ENCODE data around the gene NPIPA3.
"Not testable (repeated sequence)": the region's sequence is repeated elsewhere in the genome, so short reads cannot be mapped to it uniquely, and the experiment has no call there.

Gene NPIPA3

DNA sequence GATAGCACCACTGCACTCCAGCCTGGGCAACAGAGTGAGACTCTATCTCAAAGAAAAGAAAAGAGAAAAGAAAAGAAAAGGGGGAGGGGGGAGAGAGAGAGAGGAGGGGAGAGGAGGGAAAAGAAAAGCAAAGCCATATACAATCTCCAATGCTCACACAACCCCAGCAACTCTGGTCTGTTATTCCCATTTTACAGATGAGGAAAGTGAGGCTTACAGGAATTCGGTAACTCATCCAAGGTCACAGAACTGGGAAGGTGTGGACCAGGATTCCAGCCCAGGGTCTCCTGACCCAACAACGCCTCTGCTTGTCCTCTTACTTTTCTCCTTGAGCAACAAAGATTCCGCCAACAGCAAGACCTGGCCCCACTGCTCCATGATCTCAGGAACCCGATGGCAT, 22.1 kb upstream of the NPIPA3 start:
- no peak for TF ChIP-seq EZH2phosphoT487 (IDR thresholded peaks at IDR 0.05; ENCODE audit: borderline replicate concordance)
- TF ChIP-seq, protein P1, sequence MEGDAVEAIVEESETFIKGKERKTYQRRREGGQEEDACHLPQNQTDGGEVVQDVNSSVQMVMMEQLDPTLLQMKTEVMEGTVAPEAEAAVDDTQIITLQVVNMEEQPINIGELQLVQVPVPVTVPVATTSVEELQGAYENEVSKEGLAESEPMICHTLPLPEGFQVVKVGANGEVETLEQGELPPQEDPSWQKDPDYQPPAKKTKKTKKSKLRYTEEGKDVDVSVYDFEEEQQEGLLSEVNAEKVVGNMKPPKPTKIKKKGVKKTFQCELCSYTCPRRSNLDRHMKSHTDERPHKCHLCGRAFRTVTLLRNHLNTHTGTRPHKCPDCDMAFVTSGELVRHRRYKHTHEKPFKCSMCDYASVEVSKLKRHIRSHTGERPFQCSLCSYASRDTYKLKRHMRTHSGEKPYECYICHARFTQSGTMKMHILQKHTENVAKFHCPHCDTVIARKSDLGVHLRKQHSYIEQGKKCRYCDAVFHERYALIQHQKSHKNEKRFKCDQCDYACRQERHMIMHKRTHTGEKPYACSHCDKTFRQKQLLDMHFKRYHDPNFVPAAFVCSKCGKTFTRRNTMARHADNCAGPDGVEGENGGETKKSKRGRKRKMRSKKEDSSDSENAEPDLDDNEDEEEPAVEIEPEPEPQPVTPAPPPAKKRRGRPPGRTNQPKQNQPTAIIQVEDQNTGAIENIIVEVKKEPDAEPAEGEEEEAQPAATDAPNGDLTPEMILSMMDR (conservative IDR thresholded peaks at IDR 0.05; ENCODE audit: low read length), result no peak
- Histone ChIP-seq H3K4me1 (ENCODE audit: insufficient read depth, low read length, poor library complexity, severe bottlenecking) (no peaks in the 10 kb centered on the region), H3K9me3 (ENCODE audit: insufficient read depth, low read depth, low read length) (no peaks in the 10 kb centered on the region), H3F3A (ENCODE audit: low read depth) (no peaks in the 10 kb centered on the region), H3K4me3 (ENCODE audit: low read length, poor library complexity, severe bottlenecking) (no peak overlapping the region), H3K4me2 (ENCODE audit: low read depth, low read length, poor library complexity, severe bottlenecking) (no peak overlapping the region), H3K27me3 (ENCODE audit: insufficient read depth, low read length, poor library complexity, severe bottlenecking) (no peaks in the 10 kb centered on the region), H3K9ac (ENCODE audit: low read depth, low read length, poor library complexity, severe bottlenecking) (no peak overlapping the region), H3K36me3 (ENCODE audit: insufficient read depth, low read length) (no peaks in the 10 kb centered on the region), H3K79me2 (ENCODE audit: insufficient read depth, low read length) (no peaks in the 10 kb centered on the region), H4K20me1 (ENCODE audit: insufficient read depth, low read length, poor library complexity, severe bottlenecking) (no peaks in the 10 kb centered on the region), H3K9me2 (replicated peaks; ENCODE audit: low read depth, low read length) (no peaks in the 10 kb centered on the region), H2AFZ (ENCODE audit: low read length) (no peak overlapping the region)

DNA sequence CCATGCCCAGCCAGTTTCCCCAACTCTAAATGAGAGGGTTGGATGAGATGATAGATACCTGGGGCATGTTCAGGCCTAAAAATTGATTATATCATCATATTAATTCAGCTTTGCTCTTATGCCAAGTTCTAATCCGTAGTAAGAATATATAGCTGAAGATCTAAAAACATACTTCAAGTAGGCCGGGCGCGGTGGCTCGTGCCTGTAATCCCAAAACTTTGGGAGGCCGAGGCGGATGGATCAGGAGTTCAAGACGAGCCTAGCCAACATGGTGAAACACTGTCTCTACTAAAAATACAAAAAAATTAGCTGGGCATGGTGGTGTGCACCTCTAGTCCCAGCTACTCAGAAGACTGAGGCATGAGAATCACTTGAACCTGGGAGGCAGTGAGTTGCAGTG, 21.1 kb upstream of the NPIPA3 start:
- no peaks in the 10 kb centered on the region for H3K36me3 ChIP-seq (ENCODE audit: insufficient read depth, low read length)
- no peak overlapping the region for H2AFZ ChIP-seq (ENCODE audit: low read length)
- TF ChIP-seq EZH2phosphoT487 (IDR thresholded peaks at IDR 0.05; ENCODE audit: borderline replicate concordance), result no peak
- TF ChIP-seq, protein P1 (conservative IDR thresholded peaks at IDR 0.05; ENCODE audit: low read length), result no peak
- no peaks in the 10 kb centered on the region for H4K20me1 ChIP-seq (ENCODE audit: insufficient read depth, low read length, poor library complexity, severe bottlenecking)
- H3K79me2 ChIP-seq (ENCODE audit: insufficient read depth, low read length), result no peaks in the 10 kb centered on the region
- H3K4me2 ChIP-seq (ENCODE audit: low read depth, low read length, poor library complexity, severe bottlenecking), result no peak overlapping the region
- no peaks in the 10 kb centered on the region for H3K27me3 ChIP-seq (ENCODE audit: insufficient read depth, low read length, poor library complexity, severe bottlenecking)
- no peaks in the 10 kb centered on the region for H3F3A ChIP-seq (ENCODE audit: low read depth)
- H3K4me1 ChIP-seq (ENCODE audit: insufficient read depth, low read length, poor library complexity, severe bottlenecking), result no peaks in the 10 kb centered on the region
- H3K9me3 ChIP-seq (ENCODE audit: insufficient read depth, low read depth, low read length), result no peaks in the 10 kb centered on the region
- H3K9ac ChIP-seq (ENCODE audit: low read depth, low read length, poor library complexity, severe bottlenecking), result no peak overlapping the region
- H3K4me3 ChIP-seq (ENCODE audit: low read length, poor library complexity, severe bottlenecking), result no peak overlapping the region
- no peaks in the 10 kb centered on the region for H3K9me2 ChIP-seq (replicated peaks; ENCODE audit: low read depth, low read length)

DNA sequence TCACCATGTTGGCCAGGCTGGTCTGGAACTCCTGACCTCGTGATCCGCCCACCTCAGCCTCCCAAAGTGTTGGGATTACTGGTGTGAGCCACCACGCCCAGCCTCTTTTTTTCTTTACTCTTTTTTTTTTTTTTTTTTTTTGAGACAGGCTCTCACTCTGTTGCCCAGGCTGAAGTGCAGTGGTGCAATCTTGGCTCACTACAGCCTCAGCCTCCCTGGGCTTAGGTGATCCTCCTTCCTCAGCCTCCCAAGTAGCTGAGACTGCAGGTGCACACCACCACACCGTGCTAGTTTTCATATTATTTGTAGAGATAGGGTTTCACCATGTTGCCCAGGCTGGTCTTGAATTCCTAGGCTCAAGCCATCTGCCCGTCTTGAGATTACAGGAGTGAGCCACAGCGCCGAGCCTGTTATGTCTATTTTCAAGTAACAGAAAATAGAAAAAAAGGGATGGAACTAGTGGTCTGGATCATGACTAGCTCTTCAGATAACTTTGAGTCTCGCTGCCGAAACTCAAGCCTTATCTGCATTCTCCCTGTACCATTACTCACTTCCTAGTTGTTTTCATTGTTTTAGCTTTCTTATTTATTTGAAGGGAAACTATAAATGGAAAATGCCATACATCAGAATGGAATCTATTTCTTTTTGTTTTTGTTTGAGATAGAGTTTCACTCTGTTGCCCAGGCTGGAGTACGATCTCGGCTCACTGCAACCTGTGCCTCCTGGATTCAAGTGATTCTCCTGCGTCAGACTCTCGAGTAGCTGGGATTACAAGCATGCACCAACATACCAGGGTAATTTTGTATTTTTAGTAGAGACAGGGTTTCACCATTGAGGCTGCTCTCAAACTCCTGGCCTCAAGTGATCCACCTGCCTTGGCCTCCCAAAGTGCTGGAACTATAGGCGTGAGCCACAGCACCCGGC, 17.1 kb upstream of the NPIPA3 start:
- H3K27me3 ChIP-seq (ENCODE audit: insufficient read depth, low read length, poor library complexity, severe bottlenecking); H3K79me2 ChIP-seq (ENCODE audit: insufficient read depth, low read length); H3F3A ChIP-seq (ENCODE audit: low read depth); H3K9me3 ChIP-seq (ENCODE audit: insufficient read depth, low read depth, low read length); H3K4me2 ChIP-seq (ENCODE audit: low read depth, low read length, poor library complexity, severe bottlenecking); H3K9ac ChIP-seq (ENCODE audit: low read depth, low read length, poor library complexity, severe bottlenecking); H3K4me1 ChIP-seq (ENCODE audit: insufficient read depth, low read length, poor library complexity, severe bottlenecking); H2AFZ ChIP-seq (ENCODE audit: low read length); H3K9me2 ChIP-seq (replicated peaks; ENCODE audit: low read depth, low read length); H3K36me3 ChIP-seq (ENCODE audit: insufficient read depth, low read length); H3K4me3 ChIP-seq (ENCODE audit: low read length, poor library complexity, severe bottlenecking); H4K20me1 ChIP-seq (ENCODE audit: insufficient read depth, low read length, poor library complexity, severe bottlenecking): not testable (repeated sequence)

DNA sequence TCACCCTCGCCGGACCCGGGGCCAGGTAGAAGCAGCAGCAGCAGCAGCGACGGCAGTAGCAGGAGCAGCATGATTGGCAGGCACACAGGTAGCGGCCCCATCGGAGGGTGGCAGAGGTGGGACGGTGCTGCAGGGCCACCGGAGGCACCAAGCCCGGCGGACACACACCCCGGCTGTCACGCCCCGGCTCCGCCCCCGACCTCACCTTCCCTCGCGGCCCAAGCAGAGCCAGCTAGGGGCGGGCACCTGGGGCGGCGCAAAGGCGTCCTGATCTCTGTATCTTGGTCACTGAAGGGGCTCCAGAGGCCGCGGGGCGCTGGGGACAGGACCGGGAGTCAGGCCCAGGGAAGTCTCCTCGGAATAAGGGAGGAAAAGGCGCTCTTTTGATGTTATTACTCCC, 9.1 kb upstream of the NPIPA3 start, which contains the start of gene PLA2G10:
TSS of gene PLA2G10 (minus strand) at position 180 of the 400 bp plus-strand sequence. CDS start at position 101, 79 bp downstream.
- not testable (repeated sequence) for H3K79me2 ChIP-seq (ENCODE audit: insufficient read depth, low read length); H3K27me3 ChIP-seq (ENCODE audit: insufficient read depth, low read length, poor library complexity, severe bottlenecking)

DNA sequence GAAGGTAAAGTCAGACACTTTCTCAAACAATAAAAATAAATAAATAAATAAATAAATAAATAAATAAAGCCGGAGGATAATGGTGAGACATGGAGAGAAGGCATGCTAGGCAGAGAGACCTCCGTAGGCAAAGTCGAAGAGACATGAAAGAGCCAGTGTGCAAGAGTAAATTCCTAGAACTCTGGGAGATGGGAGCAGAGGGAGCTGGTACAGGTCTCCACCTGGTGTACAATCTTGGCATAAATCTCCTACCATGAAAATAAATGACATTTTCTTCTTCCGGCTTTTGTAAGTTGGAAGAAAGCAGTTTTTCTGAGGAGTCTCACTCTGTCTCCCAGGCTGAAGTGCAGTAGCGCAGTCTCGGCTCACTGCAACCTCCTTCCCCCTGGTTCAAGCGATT, 1.4 kb upstream of the NPIPA3 start:
- not testable (repeated sequence) for H3K9me3 ChIP-seq (ENCODE audit: insufficient read depth, low read depth, low read length); H2AFZ ChIP-seq (ENCODE audit: low read length)

More for the DNA sequence above, 9.1 kb upstream of the NPIPA3 start, which contains the start of gene PLA2G10:
- not testable (repeated sequence) for H3K9ac ChIP-seq (ENCODE audit: low read depth, low read length, poor library complexity, severe bottlenecking); H3K9me3 ChIP-seq (ENCODE audit: insufficient read depth, low read depth, low read length); H3K4me1 ChIP-seq (ENCODE audit: insufficient read depth, low read length, poor library complexity, severe bottlenecking); H4K20me1 ChIP-seq (ENCODE audit: insufficient read depth, low read length, poor library complexity, severe bottlenecking); H3K36me3 ChIP-seq (ENCODE audit: insufficient read depth, low read length); H3F3A ChIP-seq (ENCODE audit: low read depth); H3K9me2 ChIP-seq (replicated peaks; ENCODE audit: low read depth, low read length); H3K4me3 ChIP-seq (ENCODE audit: low read length, poor library complexity, severe bottlenecking); H3K4me2 ChIP-seq (ENCODE audit: low read depth, low read length, poor library complexity, severe bottlenecking); H2AFZ ChIP-seq (ENCODE audit: low read length)

DNA sequence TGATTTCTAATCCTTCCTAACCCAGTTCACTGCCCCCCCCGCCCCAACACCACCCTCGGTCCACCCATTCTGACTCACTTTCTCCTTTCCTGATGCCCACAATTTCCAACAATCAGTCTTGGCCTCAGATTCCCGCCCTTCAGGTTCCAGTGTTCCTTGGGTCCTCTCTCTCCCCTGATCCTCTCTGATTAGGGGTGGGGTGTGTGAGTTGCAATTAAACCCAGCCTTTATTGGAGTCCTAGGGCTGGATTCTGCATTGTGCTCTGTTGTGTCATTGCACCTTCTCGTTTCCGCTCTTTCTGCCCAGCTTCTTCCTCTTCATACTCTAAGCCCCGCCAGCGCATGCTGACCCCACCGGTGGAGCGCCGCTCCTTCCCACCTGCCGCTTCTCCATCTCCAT, 539 bp upstream of the NPIPA3 start:
- not testable (repeated sequence) for H3K79me2 ChIP-seq (ENCODE audit: insufficient read depth, low read length); H3K4me3 ChIP-seq (ENCODE audit: low read length, poor library complexity, severe bottlenecking); H2AFZ ChIP-seq (ENCODE audit: low read length); H3K4me2 ChIP-seq (ENCODE audit: low read depth, low read length, poor library complexity, severe bottlenecking); H3K27me3 ChIP-seq (ENCODE audit: insufficient read depth, low read length, poor library complexity, severe bottlenecking); H3K4me1 ChIP-seq (ENCODE audit: insufficient read depth, low read length, poor library complexity, severe bottlenecking); H3F3A ChIP-seq (ENCODE audit: low read depth); H3K36me3 ChIP-seq (ENCODE audit: insufficient read depth, low read length); H3K9me3 ChIP-seq (ENCODE audit: insufficient read depth, low read depth, low read length); H3K9ac ChIP-seq (ENCODE audit: low read depth, low read length, poor library complexity, severe bottlenecking); H4K20me1 ChIP-seq (ENCODE audit: insufficient read depth, low read length, poor library complexity, severe bottlenecking); H3K9me2 ChIP-seq (replicated peaks; ENCODE audit: low read depth, low read length)

More for the DNA sequence above, 1.4 kb upstream of the NPIPA3 start:
- H3K9me2 ChIP-seq (replicated peaks; ENCODE audit: low read depth, low read length); H3K9ac ChIP-seq (ENCODE audit: low read depth, low read length, poor library complexity, severe bottlenecking); H3K79me2 ChIP-seq (ENCODE audit: insufficient read depth, low read length); H3F3A ChIP-seq (ENCODE audit: low read depth); H3K27me3 ChIP-seq (ENCODE audit: insufficient read depth, low read length, poor library complexity, severe bottlenecking); H3K36me3 ChIP-seq (ENCODE audit: insufficient read depth, low read length); H3K4me2 ChIP-seq (ENCODE audit: low read depth, low read length, poor library complexity, severe bottlenecking); H4K20me1 ChIP-seq (ENCODE audit: insufficient read depth, low read length, poor library complexity, severe bottlenecking); H3K4me1 ChIP-seq (ENCODE audit: insufficient read depth, low read length, poor library complexity, severe bottlenecking); H3K4me3 ChIP-seq (ENCODE audit: low read length, poor library complexity, severe bottlenecking): not testable (repeated sequence)
